Lower leg skin (tissue), 4 donors: Measurements from ENCODE around the gene HMCES. TPM values are rescaled to one million over a fixed set of nuclear protein-coding genes. Genes with fewer than 3 reads are reported as not detected.
A peak's percentile ranks its signal among the peaks of the same experiment; 100 is the strongest.

Experiments
- DNase-seq, 2 donors: peaks; one replicate each; pipeline ENCODE4 v3.0.0-alpha.2; 2019; ENCODE audit warnings: low spot score in 2 of 2
- H3K4me3 ChIP-seq: fragments of 200-600 bp; sonication (generic); 2 replicates; pipeline ENCODE4 v1.5.1; 2017; ENCODE audit warnings: mild to moderate bottlenecking, low read depth; ENCODE audit not compliant: poor library complexity, severe bottlenecking
- POLR2A ChIP-seq, 2 donors: fragments of 450-650 bp; IDR thresholded peaks; one replicate each; pipeline ENCODE4 v1.6.1; 2016 to 2017; ENCODE audit warnings: antibody characterized with exemption in 2 of 2, mild to moderate bottlenecking in 1 of 2, moderate library complexity in 1 of 2
- WGBS, 2 donors: methylation state at CpG; one replicate each; pipeline ENCODE4 v1.1.5; 2018; 5-methylcytosine and 5-hydroxymethylcytosine counted together
- intact Hi-C: fragments of 100-400 bp; cut with DNase I; formaldehyde crosslinking; loops from one replicate; pipeline ENCODE4 v1.15.0; 2023; ENCODE audit warnings: low total_unique reads
- total RNA-seq, 4 donors: library from RNA; depleted of rRNA; stranded (reverse); fragments of >200 nt; gene quantifications; one replicate each; pipeline ENCODE4 v1.1.0, GENCODE V29; 2016
- TF ChIP-seq, protein P1 (sequence below), 3 donors: fragments of 450-650 bp; IDR thresholded peaks; one replicate each; pipeline ENCODE4 v1.5.1; 2016; ENCODE audit warnings: antibody characterized with exemption in 3 of 3, mild to moderate bottlenecking in 3 of 3, moderate library complexity in 2 of 3

HMCES gene
- total RNA-seq, 4 donors from 2014 or later, result 25.2 to 34.9 (median 34.4) TPM

DNA sequence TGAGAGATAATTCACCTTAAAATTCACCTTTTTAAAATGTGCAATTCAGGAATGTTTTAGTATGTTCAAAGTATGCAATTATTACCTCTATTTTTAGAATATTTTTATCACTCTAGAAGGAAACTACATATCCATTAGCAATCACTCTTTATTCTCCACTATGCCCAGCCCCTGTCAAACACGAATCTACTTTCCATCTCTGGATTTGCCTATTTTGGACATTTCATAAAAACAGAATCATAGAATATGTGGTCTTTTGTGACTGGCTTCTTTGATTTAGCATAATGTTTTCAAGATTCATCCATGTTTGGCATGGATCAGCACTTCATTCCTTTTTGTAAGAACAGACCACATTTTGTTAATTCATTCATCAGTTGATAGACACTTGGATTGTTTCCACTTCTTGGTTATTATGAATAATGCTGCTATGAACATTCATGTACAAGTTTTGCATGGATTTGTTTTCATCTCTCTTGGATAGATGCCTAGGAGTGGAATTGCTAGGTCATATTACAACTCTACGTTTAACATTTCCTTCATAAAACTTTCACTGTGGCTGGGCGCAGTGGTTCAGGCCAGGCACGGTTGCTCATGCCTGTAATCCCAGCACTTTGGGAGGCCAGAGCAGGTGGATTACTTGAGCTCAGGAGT lies 12.7 kb downstream of the HMCES start:
- no peak for DNase-seq
- 48 to 53% methylated on average over 4 of the region's 4 CpGs for WGBS, 2 donors
- intact Hi-C loops, result no loop called here
- no peak for TF ChIP-seq POLR2A (IDR thresholded peaks at IDR 0.05)
- TF ChIP-seq, protein P1, sequence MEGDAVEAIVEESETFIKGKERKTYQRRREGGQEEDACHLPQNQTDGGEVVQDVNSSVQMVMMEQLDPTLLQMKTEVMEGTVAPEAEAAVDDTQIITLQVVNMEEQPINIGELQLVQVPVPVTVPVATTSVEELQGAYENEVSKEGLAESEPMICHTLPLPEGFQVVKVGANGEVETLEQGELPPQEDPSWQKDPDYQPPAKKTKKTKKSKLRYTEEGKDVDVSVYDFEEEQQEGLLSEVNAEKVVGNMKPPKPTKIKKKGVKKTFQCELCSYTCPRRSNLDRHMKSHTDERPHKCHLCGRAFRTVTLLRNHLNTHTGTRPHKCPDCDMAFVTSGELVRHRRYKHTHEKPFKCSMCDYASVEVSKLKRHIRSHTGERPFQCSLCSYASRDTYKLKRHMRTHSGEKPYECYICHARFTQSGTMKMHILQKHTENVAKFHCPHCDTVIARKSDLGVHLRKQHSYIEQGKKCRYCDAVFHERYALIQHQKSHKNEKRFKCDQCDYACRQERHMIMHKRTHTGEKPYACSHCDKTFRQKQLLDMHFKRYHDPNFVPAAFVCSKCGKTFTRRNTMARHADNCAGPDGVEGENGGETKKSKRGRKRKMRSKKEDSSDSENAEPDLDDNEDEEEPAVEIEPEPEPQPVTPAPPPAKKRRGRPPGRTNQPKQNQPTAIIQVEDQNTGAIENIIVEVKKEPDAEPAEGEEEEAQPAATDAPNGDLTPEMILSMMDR (IDR thresholded peaks at IDR 0.05), result no peak
- no peak overlapping the region for H3K4me3 ChIP-seq

DNA sequence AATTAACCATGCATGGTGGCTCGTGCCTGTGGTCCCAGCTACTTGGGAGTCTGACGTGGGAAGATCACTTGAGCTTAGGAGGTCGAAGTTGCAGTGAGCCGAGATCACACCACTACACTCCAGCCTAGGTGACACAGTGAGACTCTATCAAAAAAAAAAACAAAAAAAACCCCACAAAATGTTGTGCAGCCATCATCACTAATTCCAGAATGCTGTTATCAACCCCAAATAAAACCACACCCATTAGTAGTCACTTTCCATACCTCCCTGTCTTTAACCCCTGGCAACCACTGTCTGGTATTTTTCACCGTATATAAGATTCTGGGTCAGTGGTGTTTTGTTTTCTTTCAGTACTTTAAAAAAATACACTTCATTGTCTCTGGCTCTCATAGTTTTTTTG lies 16.6 kb downstream of the HMCES start:
- 92% methylated on average over 5 of the region's 5 CpGs for WGBS, 2 donors
- TF ChIP-seq POLR2A (IDR thresholded peaks at IDR 0.05), result no peak
- TF ChIP-seq, protein P1 (IDR thresholded peaks at IDR 0.05), result no peak
- intact Hi-C loops, result no loop called here
- DNase-seq, result no peak
- no peak overlapping the region for H3K4me3 ChIP-seq

DNA sequence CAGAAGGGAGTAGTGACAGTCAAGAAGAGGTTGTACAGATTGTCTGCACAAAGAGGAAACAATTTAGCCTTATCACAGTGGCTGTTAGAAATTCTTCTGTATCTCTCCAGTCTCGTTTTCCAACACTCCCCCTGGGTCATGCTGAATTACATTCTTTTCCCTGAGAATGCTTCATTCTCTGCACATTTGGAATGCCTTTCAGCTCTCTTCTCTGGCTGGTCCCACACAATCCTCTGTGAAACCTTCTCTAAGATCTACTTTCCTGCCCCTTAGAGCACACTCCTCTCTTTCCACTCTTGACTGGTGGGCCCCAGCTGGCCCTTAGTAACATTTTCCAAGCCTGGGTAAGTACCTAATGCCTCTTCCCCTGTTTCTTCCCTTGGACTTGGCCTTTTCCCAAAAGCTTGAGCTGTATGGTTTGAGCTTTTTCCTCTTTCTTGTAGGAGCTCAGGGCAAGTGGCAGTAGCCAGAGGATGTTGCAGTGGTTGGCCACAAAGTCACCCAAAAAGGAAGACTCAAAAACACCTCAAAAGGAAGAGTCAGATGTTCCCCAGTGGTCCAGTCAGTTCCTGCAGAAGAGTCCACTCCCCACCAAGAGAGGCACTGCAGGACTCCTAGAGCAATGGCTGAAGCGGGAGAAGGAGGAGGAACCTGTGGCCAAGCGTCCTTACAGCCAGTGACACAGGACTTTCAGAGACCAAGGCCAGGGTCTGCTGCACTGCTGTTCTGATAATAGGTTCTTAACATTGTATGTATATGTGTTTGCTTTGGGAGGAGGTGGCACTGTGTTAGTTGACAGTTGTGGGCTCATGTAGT lies 25.7 kb downstream of the HMCES start:
- TF ChIP-seq, protein P1 (IDR thresholded peaks at IDR 0.05), result no peak
- TF ChIP-seq POLR2A (IDR thresholded peaks at IDR 0.05), result no peak
- intact Hi-C loops, result no loop called here
- DNase-seq, result no peak
- 78 to 85% methylated on average over 3 of the region's 3 CpGs for WGBS, 2 donors
- H3K4me3 ChIP-seq, result no peak overlapping the region

DNA sequence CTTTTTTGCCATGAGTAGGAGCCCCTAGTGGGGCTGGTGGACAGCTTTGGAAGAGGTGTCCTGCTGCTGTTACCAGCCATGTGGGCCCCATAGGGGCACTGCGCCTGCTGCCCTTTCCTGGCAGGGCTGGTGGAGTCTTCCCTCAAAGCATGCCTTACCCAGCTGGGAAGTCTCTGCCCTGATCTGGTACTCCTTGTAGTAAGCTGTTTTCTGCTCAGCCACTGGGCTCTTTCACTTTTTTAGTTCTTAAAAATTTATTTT lies 26.2 kb downstream of the HMCES start:
- WGBS, 2 donors, result 83 to 91% methylated on average over 1 of the region's 1 CpG
- no peak for TF ChIP-seq POLR2A (IDR thresholded peaks at IDR 0.05)
- TF ChIP-seq, protein P1 (IDR thresholded peaks at IDR 0.05), result no peak
- H3K4me3 ChIP-seq, result no peak overlapping the region
- intact Hi-C loops, result no loop called here
- DNase-seq, result peak in 1 of 2 donors; percentile 70

DNA sequence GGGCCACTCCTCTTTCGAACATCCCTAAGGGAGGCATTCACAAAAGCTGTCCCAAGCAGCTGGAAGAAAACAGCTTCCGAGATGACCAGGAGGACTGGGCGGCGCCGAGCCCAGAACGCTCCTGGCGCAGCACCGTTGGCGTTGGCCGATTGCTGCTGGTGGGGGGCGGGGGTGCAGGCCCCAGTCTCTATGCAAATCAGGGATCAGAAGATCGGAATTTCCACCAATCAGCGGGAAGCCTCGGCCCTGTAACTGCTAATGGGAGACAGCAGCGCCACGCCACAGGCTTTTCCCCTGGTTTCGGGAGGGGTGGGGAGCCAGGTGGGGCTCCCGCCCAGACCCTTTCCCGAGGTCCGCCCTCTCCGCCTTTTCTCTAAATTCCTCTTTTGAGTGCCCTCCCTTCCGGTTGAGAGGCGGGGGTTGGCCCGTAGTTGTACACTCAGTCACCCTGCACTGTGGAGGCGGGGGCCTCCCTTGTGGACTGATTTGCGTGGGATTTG lies 27.0 kb downstream of the HMCES start:
- DNase-seq, result peak; percentile 65 to 94
- 27 to 47% methylated on average over 26 of the region's 26 CpGs for WGBS, 2 donors
- H3K4me3 ChIP-seq, result no peak overlapping the region
- intact Hi-C loops, result no loop called here
- TF ChIP-seq, protein P1 (IDR thresholded peaks at IDR 0.05), result no peak
